Activated CD8-positive, alpha-beta T cell treated with anti-CD3 and anti-CD28 coated beads, Interleukin-2, amount 10 ng/mL, durations not matched to agents 7 days and 5 days (primary cell): ENCODE data around the gene TBK1. TPM values are rescaled to one million over a fixed set of nuclear protein-coding genes. Genes with fewer than 3 reads are reported as not detected.
"Not testable (repeated sequence)": the region's sequence is repeated elsewhere in the genome, so short reads cannot be mapped to it uniquely, and the experiment has no call there.

ENCODE experiments used
- ATAC-seq: fragments of 150-1000 bp; cut with Tn5 transposase; one replicate; pipeline ENCODE4 v1.10.0; 2021; ENCODE audit warnings: moderate library complexity
- CTCF ChIA-PET: fragments of 350-600 bp; sonication (Branson Sonifier 250); formaldehyde crosslinking; loops from one replicate; lab custom pipeline; 2021; ENCODE audit warnings: antibody characterized with exemption; lab: Charles Lee
- POLR2A ChIA-PET: fragments of 350-600 bp; sonication (Branson Sonifier 250); formaldehyde crosslinking; loops from one replicate; lab custom pipeline; 2021; ENCODE audit warnings: antibody characterized with exemption; lab: Charles Lee
- DNase-seq: peaks from one replicate; pipeline ENCODE4 v3.0.0-alpha.2; 2020
- H3K27ac Mint-ChIP-seq: one replicate; pipeline ENCODE4 v1.8.0; 2021; ENCODE audit warnings: mild to moderate bottlenecking, mixed read lengths
- H3K27me3 Mint-ChIP-seq: one replicate; pipeline ENCODE4 v1.8.0; 2021; ENCODE audit warnings: low read depth, mixed read lengths
- H3K36me3 Mint-ChIP-seq: one replicate; pipeline ENCODE4 v1.8.0; 2021; ENCODE audit warnings: low read depth, mixed read lengths
- H3K4me1 Mint-ChIP-seq: one replicate; pipeline ENCODE4 v1.8.0; 2021; ENCODE audit warnings: low read depth, mixed read lengths
- H3K4me3 Mint-ChIP-seq: one replicate; pipeline ENCODE4 v1.8.0; 2021; ENCODE audit warnings: mild to moderate bottlenecking, mixed read lengths
- H3K9me3 Mint-ChIP-seq: one replicate; pipeline ENCODE4 v1.8.0; 2022; ENCODE audit warnings: mixed read lengths; ENCODE audit not compliant: insufficient read depth
- total RNA-seq, 2 experiments: library from RNA; stranded (reverse); gene quantifications; one replicate each; pipeline ENCODE4 v1.2.3, GENCODE V29; 2021

The TBK1 gene
- total RNA-seq, 2 experiments from 2014 or later, result 25.0 to 31.7 TPM

DNA sequence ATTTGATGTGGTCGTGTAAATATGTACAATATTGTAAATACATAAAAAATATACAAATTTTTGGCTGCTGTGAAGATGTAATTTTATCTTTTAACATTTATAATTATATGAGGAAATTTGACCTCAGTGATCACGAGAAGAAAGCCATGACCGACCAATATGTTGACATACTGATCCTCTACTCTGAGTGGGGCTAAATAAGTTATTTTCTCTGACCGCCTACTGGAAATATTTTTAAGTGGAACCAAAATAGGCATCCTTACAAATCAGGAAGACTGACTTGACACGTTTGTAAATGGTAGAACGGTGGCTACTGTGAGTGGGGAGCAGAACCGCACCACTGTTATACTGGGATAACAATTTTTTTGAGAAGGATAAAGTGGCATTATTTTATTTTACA lies 49.6 kb downstream of the TBK1 start:
- DNase-seq, result no peak
- Mint-ChIP-seq H3K36me3 (peaks cover 37% of the 10 kb centered on the region), H3K9me3 (no peaks in the 10 kb centered on the region), H3K27ac (no peak overlapping the region), H3K4me1 (no peaks in the 10 kb centered on the region), H3K27me3 (no peaks in the 10 kb centered on the region), H3K4me3 (no peak overlapping the region)
- ChIA-PET POLR2A (no interaction called here), CTCF (interaction anchor here (0.6 to 1.0 kb wide), 2 partner anchors 10 to 14 kb away, joined by 3 read pairs; no protein-coding TSS in a partner anchor)
- no peak for ATAC-seq

DNA sequence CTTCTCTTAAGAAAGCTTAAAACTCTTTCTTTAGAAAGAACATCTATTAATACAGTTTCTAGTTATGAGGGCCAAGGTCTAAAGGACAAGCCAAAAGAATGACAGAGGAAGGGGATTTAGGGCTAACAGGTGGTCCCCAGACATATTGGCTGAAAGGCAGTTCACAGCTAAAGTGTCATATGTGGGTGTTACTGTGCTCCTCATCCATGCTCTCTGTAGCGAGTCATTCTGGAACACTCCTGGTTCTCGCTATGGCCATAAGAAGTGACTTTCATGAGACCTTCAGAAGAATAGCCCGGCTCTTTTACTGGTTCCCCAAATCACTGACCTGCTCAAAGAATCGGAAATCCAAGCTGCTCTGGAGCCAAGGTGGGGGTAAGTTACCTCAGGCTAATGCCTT lies 55.0 kb downstream of the TBK1 start:
- peaks cover 10% of the 10 kb centered on the region for H3K27me3 Mint-ChIP-seq
- no peaks in the 10 kb centered on the region for H3K4me1 Mint-ChIP-seq
- H3K4me3 Mint-ChIP-seq, result no peak overlapping the region
- ChIA-PET POLR2A (no interaction called here), CTCF (no interaction called here)
- no peaks in the 10 kb centered on the region for H3K9me3 Mint-ChIP-seq
- no peak for DNase-seq
- no peak overlapping the region for H3K27ac Mint-ChIP-seq
- H3K36me3 Mint-ChIP-seq, result peaks cover 3% of the 10 kb centered on the region
- no peak for ATAC-seq

DNA sequence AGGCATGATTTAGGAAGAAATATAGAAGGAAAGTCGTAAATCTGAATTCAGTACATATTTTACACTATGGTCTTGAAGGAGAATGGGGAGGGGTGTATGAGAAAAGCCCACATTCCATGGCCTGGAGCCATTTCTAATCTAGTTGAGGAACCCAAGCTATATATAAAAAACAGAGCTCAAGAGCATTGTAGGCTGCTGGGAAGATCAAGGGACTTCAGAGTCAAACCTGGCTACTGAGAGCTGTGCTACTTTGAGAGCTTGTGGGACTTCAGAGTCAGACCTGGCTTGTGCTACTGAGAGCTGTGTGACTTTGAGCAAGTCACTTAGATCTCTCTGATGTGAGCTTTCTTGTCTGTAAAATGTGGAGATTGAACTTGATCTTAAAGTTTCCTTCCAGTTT lies 58.7 kb downstream of the TBK1 start:
- Mint-ChIP-seq H3K4me3 (no peak overlapping the region), H3K27ac (no peak overlapping the region), H3K4me1 (no peaks in the 10 kb centered on the region), H3K9me3 (no peaks in the 10 kb centered on the region), H3K36me3 (no peaks in the 10 kb centered on the region), H3K27me3 (peaks cover 14% of the 10 kb centered on the region)
- no peak for ATAC-seq
- ChIA-PET POLR2A (no interaction called here), CTCF (interaction anchor here (1.2 kb wide), 1 partner anchor 9 kb away, joined by 3 read pairs; no protein-coding TSS in a partner anchor)
- DNase-seq, result no peak

DNA sequence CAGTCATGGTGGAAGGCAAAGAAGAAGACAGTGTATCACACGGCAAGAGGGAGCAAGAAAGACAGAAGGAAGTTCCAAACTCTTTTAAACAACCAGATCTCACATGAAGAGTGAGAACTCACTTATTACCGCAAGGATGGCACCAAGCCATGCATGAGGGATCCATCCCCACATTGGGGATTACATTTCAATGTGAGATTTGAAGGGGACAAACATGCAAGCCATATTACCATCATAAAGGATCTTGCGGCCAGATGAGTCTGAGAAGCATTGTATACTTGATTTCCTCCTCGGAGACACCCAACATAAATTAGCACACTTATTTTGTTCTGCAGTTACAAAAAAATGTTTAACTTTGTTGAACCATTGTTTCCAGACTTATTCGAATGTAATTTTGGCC lies 66.5 kb downstream of the TBK1 start:
- H3K36me3 Mint-ChIP-seq, result no peaks in the 10 kb centered on the region
- CTCF ChIA-PET, result no interaction called here

DNA sequence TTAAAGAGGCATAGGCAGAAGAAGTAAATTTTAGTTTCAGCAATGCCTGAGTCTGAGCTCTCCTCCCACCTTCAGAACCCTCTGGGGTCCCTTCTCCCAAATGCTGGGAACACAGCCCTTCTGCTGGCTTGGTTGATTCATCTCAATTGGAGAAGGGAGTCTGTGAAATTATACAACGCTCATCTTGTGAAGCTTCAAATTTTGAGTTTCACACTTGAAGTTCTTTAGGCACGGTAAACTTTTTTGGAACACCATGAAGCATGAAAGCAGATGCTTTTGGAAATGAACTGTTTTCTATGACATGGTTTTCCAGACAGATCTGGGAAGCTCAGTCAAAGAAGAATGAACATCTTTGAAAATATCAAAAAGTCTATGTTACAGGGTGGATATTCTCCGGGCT lies 69.9 kb downstream of the TBK1 start:
- ChIA-PET POLR2A (no interaction called here), CTCF (no interaction called here)
- no peak for ATAC-seq
- peaks cover 5% of the 10 kb centered on the region for H3K27me3 Mint-ChIP-seq
- no peak for DNase-seq
- no peaks in the 10 kb centered on the region for H3K36me3 Mint-ChIP-seq
- H3K4me1 Mint-ChIP-seq, result peaks cover 18% of the 10 kb centered on the region
- no peaks in the 10 kb centered on the region for H3K9me3 Mint-ChIP-seq
- no peak overlapping the region for H3K27ac Mint-ChIP-seq
- no peak overlapping the region for H3K4me3 Mint-ChIP-seq

More for the DNA sequence above, 66.5 kb downstream of the TBK1 start:
- DNase-seq (no peak), ATAC-seq (no peak)
- Mint-ChIP-seq H3K27me3 (peaks cover 3% of the 10 kb centered on the region), H3K4me1 (peaks cover 18% of the 10 kb centered on the region), H3K9me3 (no peaks in the 10 kb centered on the region), H3K27ac (no peak overlapping the region), H3K4me3 (no peak overlapping the region)
- POLR2A ChIA-PET, result no interaction called here

DNA sequence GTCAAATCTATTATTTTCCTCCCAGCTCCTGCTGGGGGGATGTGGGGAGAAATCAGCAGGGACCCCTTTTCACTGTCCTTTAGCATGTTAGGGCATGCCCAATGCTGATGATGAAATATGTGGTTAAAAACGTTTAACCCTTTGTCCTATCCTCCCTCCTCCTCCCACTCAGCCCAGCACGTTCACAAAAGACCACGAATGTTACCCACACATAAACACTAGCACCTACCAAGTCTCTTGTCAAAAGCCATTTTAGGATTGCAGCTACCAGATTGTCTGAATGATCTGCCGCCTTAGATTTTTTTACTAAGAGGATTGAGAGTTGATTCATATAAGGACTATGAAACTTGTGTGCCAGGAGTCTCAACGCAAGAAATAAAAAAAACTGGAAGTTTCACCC lies 70.4 kb downstream of the TBK1 start:
- no peak for DNase-seq
- H3K9me3 Mint-ChIP-seq, result no peaks in the 10 kb centered on the region
- ATAC-seq, result no peak
- H3K4me1 Mint-ChIP-seq, result peaks cover 18% of the 10 kb centered on the region
- no peak overlapping the region for H3K4me3 Mint-ChIP-seq
- ChIA-PET CTCF (interaction anchor here (1.2 kb wide), 1 partner anchor 176 kb away, joined by 3 read pairs; no protein-coding TSS in a partner anchor), POLR2A (no interaction called here)
- no peaks in the 10 kb centered on the region for H3K36me3 Mint-ChIP-seq
- peak overlapping the region; percentile 50 for H3K27ac Mint-ChIP-seq
- peaks cover 5% of the 10 kb centered on the region for H3K27me3 Mint-ChIP-seq

DNA sequence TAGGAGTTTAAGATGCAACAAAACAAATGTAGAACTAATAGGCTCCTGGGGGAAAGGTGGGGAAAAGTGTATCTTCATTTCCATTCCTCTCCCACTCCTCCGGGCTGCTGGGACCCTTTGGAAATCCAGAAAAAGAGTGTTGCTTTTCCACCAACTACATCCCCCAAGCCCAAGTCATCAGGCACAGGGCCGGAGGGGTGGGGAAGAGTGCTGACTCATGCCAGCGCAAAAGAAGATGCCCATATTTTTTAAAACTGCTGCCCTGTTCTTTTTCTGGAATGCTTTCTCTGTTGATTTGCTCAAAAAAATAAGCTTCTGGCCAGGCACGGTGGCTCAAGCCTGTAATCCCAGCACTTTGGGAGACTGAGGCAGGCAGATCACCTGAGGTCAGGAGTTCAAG lies 70.9 kb downstream of the TBK1 start:
- no peaks in the 10 kb centered on the region for H3K36me3 Mint-ChIP-seq
- peaks cover 5% of the 10 kb centered on the region for H3K27me3 Mint-ChIP-seq
- H3K9me3 Mint-ChIP-seq, result no peaks in the 10 kb centered on the region
- peaks cover 18% of the 10 kb centered on the region for H3K4me1 Mint-ChIP-seq
- POLR2A ChIA-PET, result interaction anchor here (0.6 kb wide), 1 partner anchor 191 kb away, joined by 3 read pairs; no protein-coding TSS in a partner anchor
- H3K27ac Mint-ChIP-seq, result no peak overlapping the region
- no peak for ATAC-seq
- CTCF ChIA-PET, result interaction anchor here (1.2 kb wide), 1 partner anchor 175 kb away, joined by 3 read pairs; no protein-coding TSS in a partner anchor
- no peak overlapping the region for H3K4me3 Mint-ChIP-seq
- DNase-seq, result no peak

DNA sequence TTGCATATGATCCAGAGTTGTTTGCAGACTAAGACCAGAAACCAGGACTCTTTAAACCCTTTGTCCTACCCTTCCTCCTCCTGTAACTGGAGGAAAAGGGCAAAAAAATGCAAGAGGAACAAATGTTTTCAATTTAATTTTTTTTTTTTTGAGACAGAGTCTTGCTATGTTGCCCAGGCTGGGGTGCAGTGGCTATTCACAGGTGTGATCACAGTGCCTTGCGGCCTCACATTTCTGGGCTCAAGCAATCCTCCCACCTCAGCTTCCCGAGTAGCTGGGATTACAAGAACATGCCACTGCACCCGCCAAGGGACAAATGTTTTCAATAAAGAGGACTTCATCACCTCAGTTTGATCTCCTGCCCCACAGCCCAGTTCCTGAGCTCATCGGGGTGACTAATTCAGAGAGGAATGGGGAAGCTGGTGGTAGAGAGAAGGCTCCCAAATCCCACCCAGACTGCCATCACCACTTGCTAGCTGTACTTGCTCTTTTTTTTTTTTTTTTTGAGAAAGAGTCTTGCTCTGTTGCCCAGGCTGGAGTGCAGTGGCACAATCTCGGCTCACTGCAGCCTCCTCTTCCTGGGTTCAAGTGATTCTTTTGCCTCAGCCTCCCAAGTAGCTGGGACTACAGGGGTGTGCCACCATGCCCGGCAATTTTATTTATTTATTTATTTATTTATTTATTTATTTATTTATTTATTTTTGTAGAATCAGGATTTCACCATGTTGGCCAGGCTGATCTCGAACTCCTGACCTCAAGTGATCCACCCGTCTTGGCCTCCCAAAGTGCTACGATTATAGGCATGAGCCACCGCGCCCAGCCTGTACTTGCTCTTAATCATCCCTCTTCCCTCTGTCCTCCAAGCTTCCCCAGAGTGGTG lies 71.9 kb downstream of the TBK1 start:
- DNase-seq, H3K36me3 Mint-ChIP-seq, H3K4me3 Mint-ChIP-seq, H3K27ac Mint-ChIP-seq, H3K9me3 Mint-ChIP-seq, CTCF ChIA-PET, ATAC-seq, H3K27me3 Mint-ChIP-seq: not testable (repeated sequence)
- POLR2A ChIA-PET, result interaction anchor here (0.6 kb wide), 1 partner anchor 190 kb away, joined by 3 read pairs; no protein-coding TSS in a partner anchor
- H3K4me1 Mint-ChIP-seq, result peaks cover 18% of the 10 kb centered on the region

DNA sequence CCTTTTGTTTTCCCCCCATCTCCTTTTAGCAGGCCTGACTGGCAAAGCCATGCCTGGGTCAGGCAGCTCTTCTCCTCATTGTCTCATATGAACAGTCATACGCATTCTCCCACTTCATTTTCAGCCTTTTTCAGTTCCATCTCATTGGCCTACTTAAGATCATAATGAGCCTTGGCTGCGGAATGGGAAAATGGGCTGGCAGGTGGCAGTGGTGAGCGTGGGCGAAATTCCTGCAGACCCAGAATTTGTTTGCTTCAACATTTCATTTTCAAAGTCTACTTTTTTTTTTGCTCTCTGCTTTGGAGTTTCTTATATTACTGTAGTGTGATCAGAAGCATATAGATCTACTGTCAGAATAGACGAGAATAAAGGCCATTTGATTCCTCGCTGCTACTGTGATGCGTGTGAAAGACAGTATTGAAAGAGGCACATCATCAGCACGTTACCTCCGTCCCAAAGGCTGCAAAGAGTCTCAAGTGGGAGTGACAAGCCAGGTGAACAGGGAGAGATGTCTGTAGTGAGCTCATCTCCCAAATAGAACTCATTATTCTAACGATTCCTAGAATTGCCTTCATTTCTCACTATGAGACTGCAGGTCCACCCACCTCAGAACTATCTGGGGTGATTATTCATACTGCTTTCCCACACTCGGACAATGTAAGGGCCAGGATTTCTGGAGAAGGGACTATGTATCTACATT lies 73.7 kb downstream of the TBK1 start:
- Mint-ChIP-seq H3K9me3 (no peaks in the 10 kb centered on the region), H3K36me3 (no peaks in the 10 kb centered on the region), H3K27ac (no peak overlapping the region), H3K4me1 (peaks cover 18% of the 10 kb centered on the region), H3K4me3 (no peak overlapping the region), H3K27me3 (peaks cover 5% of the 10 kb centered on the region)
- ATAC-seq (no peak), DNase-seq (no peak)
- CTCF ChIA-PET, result no interaction called here
- POLR2A ChIA-PET, result no interaction called here

DNA sequence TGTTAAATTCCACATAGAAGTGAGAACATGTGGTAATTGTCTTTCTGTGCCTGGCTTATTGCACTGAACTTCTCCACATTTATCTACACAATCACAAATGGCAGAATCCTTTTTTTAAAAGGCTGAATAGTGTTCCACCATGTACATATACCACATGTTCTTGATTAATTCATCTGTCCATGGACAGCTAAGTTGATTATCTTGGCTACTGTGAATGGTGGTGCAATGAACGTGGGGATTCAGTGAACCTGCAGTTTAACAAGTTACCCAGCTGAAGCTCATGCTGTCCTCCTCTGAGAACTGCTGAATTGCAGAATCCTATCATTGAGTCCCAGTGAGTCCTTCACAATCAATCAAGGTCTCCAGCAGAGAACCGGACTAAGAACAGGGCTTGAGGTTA lies 74.9 kb downstream of the TBK1 start:
- Mint-ChIP-seq H3K27me3 (peaks cover 7% of the 10 kb centered on the region), H3K4me3 (no peak overlapping the region), H3K9me3 (no peaks in the 10 kb centered on the region), H3K27ac (no peak overlapping the region), H3K4me1 (peaks cover 9% of the 10 kb centered on the region), H3K36me3 (no peaks in the 10 kb centered on the region)
- no peak for ATAC-seq
- CTCF ChIA-PET, result no interaction called here
- no peak for DNase-seq
- POLR2A ChIA-PET, result no interaction called here

DNA sequence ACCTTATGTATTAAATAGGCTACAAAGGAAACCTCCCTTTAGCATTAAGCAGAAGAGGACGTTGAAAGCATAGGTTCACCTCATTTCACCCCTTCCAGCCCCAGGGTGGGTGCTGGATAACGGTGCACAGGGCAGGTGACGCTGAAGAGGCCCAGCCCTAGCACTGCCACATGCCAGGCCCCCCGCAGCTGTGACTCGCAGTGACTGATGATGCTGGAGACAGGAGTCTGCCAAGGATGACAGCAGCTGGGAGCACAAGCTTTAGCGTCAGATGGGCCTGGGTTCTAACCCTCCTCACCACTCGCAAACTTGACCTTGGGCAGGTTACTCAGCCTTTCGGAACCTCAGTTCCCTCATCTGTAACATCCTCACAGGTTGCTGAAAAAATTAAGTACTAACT lies 76.7 kb downstream of the TBK1 start:
- ChIA-PET CTCF (interaction anchor here (1.9 kb wide), 1 partner anchor 21 kb away, joined by 4 read pairs; no protein-coding TSS in a partner anchor), POLR2A (no interaction called here)
- no peak for DNase-seq
- H3K9me3 Mint-ChIP-seq, result no peaks in the 10 kb centered on the region
- no peak overlapping the region for H3K27ac Mint-ChIP-seq
- no peak for ATAC-seq
- no peaks in the 10 kb centered on the region for H3K36me3 Mint-ChIP-seq
- H3K27me3 Mint-ChIP-seq, result peaks cover 4% of the 10 kb centered on the region
- H3K4me1 Mint-ChIP-seq, result no peaks in the 10 kb centered on the region
- no peak overlapping the region for H3K4me3 Mint-ChIP-seq

DNA sequence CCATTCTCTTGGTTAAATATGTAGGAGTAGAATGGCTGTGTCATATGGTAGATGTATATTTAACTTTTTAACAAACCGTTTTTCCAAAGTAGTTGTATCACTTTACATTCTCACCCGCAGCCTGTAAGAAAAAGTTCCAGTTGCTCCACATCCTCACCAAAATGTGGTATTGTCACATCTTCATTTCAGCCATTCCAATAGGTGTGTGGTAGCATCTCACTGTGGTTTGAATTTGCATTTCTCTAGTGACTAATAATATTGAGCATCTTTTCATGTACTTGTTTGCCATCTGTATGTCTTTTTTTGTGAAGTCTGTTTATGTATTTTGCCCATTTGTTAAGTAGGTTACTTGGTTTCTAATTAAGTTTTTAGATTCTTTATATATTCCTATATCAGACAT lies 78.6 kb downstream of the TBK1 start:
- no peak for DNase-seq
- H3K36me3 Mint-ChIP-seq, result no peaks in the 10 kb centered on the region
- ChIA-PET CTCF (interaction anchor here (2.0 kb wide), 1 partner anchor 19 kb away, joined by 7 read pairs; no protein-coding TSS in a partner anchor), POLR2A (no interaction called here)
- no peaks in the 10 kb centered on the region for H3K4me1 Mint-ChIP-seq
- peaks cover 5% of the 10 kb centered on the region for H3K27me3 Mint-ChIP-seq
- H3K9me3 Mint-ChIP-seq, result no peaks in the 10 kb centered on the region
- no peak for ATAC-seq
- no peak overlapping the region for H3K27ac Mint-ChIP-seq
- H3K4me3 Mint-ChIP-seq, result no peak overlapping the region
